DND-41 (cell line): ENCODE results near the gene CASR.

ENCODE experiments used
- CTCF ChIP-seq: IDR thresholded peaks from 2 replicates; pipeline ENCODE4 v1.5.1; 2012; ENCODE audit warnings: borderline replicate concordance, low read length, moderate library complexity, mild to moderate bottlenecking; ENCODE audit not compliant: poor library complexity, severe bottlenecking; ENCODE audit errors: extremely low read depth
- EZH2 ChIP-seq: IDR thresholded peaks from 3 replicates; pipeline ENCODE4 v1.6.1; 2012; ENCODE audit warnings: borderline replicate concordance, low read depth, mild to moderate bottlenecking, moderate library complexity, low read length, inconsistent platforms; ENCODE audit not compliant: severe bottlenecking

DNA sequence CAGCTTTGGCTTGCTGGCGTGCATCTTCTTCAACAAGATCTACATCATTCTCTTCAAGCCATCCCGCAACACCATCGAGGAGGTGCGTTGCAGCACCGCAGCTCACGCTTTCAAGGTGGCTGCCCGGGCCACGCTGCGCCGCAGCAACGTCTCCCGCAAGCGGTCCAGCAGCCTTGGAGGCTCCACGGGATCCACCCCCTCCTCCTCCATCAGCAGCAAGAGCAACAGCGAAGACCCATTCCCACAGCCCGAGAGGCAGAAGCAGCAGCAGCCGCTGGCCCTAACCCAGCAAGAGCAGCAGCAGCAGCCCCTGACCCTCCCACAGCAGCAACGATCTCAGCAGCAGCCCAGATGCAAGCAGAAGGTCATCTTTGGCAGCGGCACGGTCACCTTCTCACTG, 101.0 kb downstream of the CASR start:
- TF ChIP-seq CTCF (no peak), EZH2 (no peak)
